ENCODE results near the gene NUBP2. TPM values are rescaled to one million over a fixed set of nuclear protein-coding genes. Genes with fewer than 3 reads are reported as not detected.

NUBP2 gene
- total RNA-seq, result 60.2 and 82.9 TPM in 2 replicates

DNA sequence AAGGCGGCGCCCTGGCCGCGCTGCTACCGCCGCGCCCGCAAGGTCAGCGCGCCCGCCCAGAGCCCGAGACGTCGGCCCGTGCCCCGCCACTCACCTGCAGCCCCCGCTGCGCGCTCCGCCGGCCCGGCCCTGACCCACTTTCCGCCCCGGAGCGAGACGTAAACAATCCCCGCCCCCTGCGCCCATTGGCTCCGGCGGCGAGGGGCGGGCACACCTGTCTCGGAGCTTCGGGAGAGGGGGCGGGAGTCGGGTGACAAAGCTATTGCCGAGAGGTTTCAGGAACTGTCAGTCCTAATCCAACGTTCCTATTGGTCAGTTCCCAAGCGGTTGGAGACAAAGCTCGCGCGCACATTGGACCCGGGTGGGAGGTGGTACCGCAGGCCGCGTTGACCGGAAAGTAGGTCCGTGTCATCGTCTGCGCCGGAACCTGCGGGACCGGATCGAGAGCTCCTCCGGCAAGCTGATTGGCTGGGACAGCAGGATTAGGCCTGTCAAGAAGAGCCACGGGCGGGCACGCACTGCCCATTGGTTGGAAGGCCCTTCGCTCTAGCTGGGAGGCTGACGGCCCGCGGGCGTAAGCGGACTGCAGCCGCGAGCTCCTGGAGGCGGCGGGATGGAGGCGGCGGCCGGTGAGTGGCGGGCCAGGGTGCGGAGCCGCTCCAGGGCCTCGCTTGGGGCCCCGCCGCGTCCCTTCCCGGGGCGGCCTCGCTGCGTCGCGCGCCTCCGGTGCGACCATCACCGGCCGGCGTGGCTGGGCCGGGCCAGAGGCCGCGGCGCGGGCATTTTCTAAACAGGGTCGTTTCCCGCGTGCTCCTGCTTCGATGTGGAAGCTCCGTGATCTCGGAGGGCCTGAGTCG is at the start of gene NUBP2, which contains the start of gene SPSB3:
NUBP2 (plus strand) TSS at position 553 of the 857 bp plus-strand sequence; CDS start at position 614, 61 bp downstream.
SPSB3 (minus strand) TSS at position 164 of the 857 bp plus-strand sequence. CDS start 1,088 bp downstream, outside the sequence.
- Histone ChIP-seq H3K4me3 (ENCODE audit: low read depth, low read length) (peak within 1 kb of the TSS; percentile 63), H3K27me3 (ENCODE audit: control insufficient read depth, insufficient read depth, low read length) (no peaks in the 10 kb centered on the region), H3K36me3 (ENCODE audit: control insufficient read depth, insufficient read depth, low read length) (peaks cover 13% of the 10 kb centered on the region)
- FAIRE-seq, result peak; percentile 95
- peak; percentile 99 for DNase-seq (ENCODE audit: low read depth)
- TF ChIP-seq, protein P1, sequence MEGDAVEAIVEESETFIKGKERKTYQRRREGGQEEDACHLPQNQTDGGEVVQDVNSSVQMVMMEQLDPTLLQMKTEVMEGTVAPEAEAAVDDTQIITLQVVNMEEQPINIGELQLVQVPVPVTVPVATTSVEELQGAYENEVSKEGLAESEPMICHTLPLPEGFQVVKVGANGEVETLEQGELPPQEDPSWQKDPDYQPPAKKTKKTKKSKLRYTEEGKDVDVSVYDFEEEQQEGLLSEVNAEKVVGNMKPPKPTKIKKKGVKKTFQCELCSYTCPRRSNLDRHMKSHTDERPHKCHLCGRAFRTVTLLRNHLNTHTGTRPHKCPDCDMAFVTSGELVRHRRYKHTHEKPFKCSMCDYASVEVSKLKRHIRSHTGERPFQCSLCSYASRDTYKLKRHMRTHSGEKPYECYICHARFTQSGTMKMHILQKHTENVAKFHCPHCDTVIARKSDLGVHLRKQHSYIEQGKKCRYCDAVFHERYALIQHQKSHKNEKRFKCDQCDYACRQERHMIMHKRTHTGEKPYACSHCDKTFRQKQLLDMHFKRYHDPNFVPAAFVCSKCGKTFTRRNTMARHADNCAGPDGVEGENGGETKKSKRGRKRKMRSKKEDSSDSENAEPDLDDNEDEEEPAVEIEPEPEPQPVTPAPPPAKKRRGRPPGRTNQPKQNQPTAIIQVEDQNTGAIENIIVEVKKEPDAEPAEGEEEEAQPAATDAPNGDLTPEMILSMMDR (IDR thresholded peaks at IDR 0.05; ENCODE audit: insufficient read depth, low read length, severe bottlenecking), result no peak

GRCh38 chr16:1734123-1734522 is 48.6 kb upstream of the NUBP2 start:
- H3K27me3 ChIP-seq (ENCODE audit: control insufficient read depth, insufficient read depth, low read length), result no peaks in the 10 kb centered on the region
- TF ChIP-seq, protein P1 (IDR thresholded peaks at IDR 0.05; ENCODE audit: insufficient read depth, low read length, severe bottlenecking), result no peak
- no peak for DNase-seq (ENCODE audit: low read depth)
- no peak overlapping the region for H3K4me3 ChIP-seq (ENCODE audit: low read depth, low read length)
- FAIRE-seq, result no peak
- peaks cover 17% of the 10 kb centered on the region for H3K36me3 ChIP-seq (ENCODE audit: control insufficient read depth, insufficient read depth, low read length)

DNA sequence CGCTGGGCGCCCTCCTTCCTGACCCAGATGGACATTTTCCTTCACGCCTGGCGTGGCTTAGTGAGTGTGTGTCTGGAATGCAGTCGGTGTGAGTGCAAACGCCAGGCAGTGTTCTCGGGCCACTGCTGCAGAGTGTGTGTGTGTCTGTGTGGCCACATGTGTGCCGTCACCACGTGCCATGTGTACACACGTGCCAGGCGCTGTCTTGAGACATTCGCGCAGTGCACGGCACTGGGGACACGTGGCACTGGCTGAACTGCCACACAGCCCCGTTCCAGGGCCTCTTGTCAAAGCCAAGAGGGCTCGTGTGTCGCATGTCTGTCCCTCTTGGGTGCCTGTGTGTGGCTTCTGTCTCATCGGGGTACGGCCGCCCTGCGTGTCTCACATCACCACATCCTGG is 47.9 kb upstream of the NUBP2 start:
- Histone ChIP-seq H3K36me3 (ENCODE audit: control insufficient read depth, insufficient read depth, low read length) (peaks cover 10% of the 10 kb centered on the region), H3K4me3 (ENCODE audit: low read depth, low read length) (no peak overlapping the region), H3K27me3 (ENCODE audit: control insufficient read depth, insufficient read depth, low read length) (no peaks in the 10 kb centered on the region)
- FAIRE-seq, result no peak
- DNase-seq (ENCODE audit: low read depth), result no peak
- TF ChIP-seq, protein P1 (IDR thresholded peaks at IDR 0.05; ENCODE audit: insufficient read depth, low read length, severe bottlenecking), result no peak

DNA sequence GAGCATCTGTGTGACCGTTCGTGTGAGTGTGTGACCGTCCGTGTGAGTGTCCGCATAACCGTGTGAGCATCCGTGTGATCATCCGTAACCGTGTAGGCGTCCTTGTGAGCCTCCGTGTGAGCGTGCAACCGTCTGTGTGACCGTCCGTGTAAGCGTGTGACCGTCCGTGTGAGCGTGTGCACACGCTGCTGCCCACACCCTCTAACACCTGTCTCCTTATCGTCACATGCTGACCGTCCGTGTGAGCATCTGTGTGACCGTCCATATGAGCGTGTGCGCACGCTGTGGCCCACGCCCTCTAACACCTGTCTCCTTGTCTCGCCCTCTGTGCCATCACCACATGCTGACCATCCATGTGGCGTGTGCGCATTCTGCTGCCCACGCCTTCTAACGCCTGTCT is 42.5 kb upstream of the NUBP2 start:
- FAIRE-seq, result no peak
- TF ChIP-seq, protein P1 (IDR thresholded peaks at IDR 0.05; ENCODE audit: insufficient read depth, low read length, severe bottlenecking), result no peak
- Histone ChIP-seq H3K27me3 (ENCODE audit: control insufficient read depth, insufficient read depth, low read length) (no peaks in the 10 kb centered on the region), H3K4me3 (ENCODE audit: low read depth, low read length) (no peak overlapping the region), H3K36me3 (ENCODE audit: control insufficient read depth, insufficient read depth, low read length) (peaks cover 13% of the 10 kb centered on the region)
- DNase-seq (ENCODE audit: low read depth), result no peak

DNA sequence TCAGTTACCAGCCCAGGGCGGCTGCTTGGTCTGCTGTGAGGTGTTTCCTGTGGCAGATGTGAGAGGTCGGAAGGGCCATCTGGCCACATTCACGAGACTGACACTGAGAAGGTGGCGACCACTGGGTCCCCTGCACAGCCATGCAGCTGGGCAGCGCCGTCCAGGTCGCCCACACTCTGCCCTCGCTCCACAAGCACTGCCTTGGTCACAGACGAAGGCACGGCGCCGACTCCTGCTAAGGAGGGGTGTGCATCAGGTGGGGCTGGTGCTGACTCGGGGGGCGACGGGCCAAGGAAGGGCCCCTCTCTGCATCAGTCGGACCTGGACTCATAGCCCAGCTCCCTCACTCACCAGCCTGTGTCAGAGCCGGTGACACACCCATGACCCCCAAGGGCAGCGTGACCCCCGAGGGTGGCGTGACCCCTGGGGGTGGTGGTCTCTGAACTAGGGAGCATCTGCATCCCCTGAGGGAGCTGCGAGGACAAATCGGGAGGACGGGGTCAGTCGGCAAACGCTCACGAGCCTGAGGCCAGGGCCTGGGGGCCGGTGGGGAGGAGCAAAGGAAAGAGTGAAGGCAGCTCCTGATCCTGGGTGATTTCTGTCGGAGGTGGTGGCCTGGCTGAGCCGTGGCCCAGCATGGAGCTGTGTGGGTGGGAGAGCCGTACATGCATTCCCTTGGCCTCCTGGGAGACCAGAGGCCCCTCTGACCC is 41.8 kb upstream of the NUBP2 start:
- Histone ChIP-seq H3K36me3 (ENCODE audit: control insufficient read depth, insufficient read depth, low read length) (peaks cover 13% of the 10 kb centered on the region), H3K27me3 (ENCODE audit: control insufficient read depth, insufficient read depth, low read length) (no peaks in the 10 kb centered on the region), H3K4me3 (ENCODE audit: low read depth, low read length) (no peak overlapping the region)
- DNase-seq (ENCODE audit: low read depth) (no peak), FAIRE-seq (no peak)
- TF ChIP-seq, protein P1 (IDR thresholded peaks at IDR 0.05; ENCODE audit: insufficient read depth, low read length, severe bottlenecking), result no peak

Measured in bronchial epithelial cell (primary cell).